ENCODE measurements around the gene DGCR8.
A peak's percentile ranks its signal among the peaks of the same experiment; 100 is the strongest.

DGCR8 gene

GRCh38 chr22:20079745-20080444 lies at the start of gene DGCR8:
Gene DGCR8 (plus strand): TSS chr22:20080241. CDS start chr22:20085964, 5,723 bp downstream.
- peak within 1 kb of the TSS; percentile 97 for H3K27ac ChIP-seq
- no peak for TF ChIP-seq ZFX (IDR thresholded peaks at IDR 0.05; ENCODE audit: borderline replicate concordance)
- no peak for TF ChIP-seq CTCF (IDR thresholded peaks at IDR 0.05)

GRCh38 chr22:20031732-20032406 lies 48.2 kb upstream of the DGCR8 start:
- TF ChIP-seq CTCF (IDR thresholded peaks at IDR 0.05) (no peak), ZFX (IDR thresholded peaks at IDR 0.05; ENCODE audit: borderline replicate concordance) (no peak)
- peak overlapping the region; percentile 62 for H3K27ac ChIP-seq

- peak overlapping the region; percentile 62 for H3K27ac ChIP-seq
- TF ChIP-seq CTCF (IDR thresholded peaks at IDR 0.05) (no peak), ZFX (IDR thresholded peaks at IDR 0.05; ENCODE audit: borderline replicate concordance) (no peak)
These were observed 47.5 kb upstream of the DGCR8 start for GRCh38 chr22:20032407-20032991.

GRCh38 chr22:20033045-20033706 lies 46.9 kb upstream of the DGCR8 start:
- no peak for TF ChIP-seq ZFX (IDR thresholded peaks at IDR 0.05; ENCODE audit: borderline replicate concordance)
- TF ChIP-seq CTCF (IDR thresholded peaks at IDR 0.05) = no peak
- peak overlapping the region; percentile 62 for H3K27ac ChIP-seq

GRCh38 chr22:20034143-20034542 lies 45.9 kb upstream of the DGCR8 start:
- H3K27ac ChIP-seq = no peak overlapping the region
- no peak for TF ChIP-seq CTCF (IDR thresholded peaks at IDR 0.05)
- TF ChIP-seq ZFX (IDR thresholded peaks at IDR 0.05; ENCODE audit: borderline replicate concordance) = no peak

GRCh38 chr22:20035375-20036083 lies 44.5 kb upstream of the DGCR8 start:
- TF ChIP-seq CTCF (IDR thresholded peaks at IDR 0.05) (no peak), ZFX (IDR thresholded peaks at IDR 0.05; ENCODE audit: borderline replicate concordance) (no peak)
- H3K27ac ChIP-seq = no peak overlapping the region
